Brain microvascular endothelial cell (primary cell): ENCODE results near the gene NCAN.

ENCODE experiments used
- DNase-seq: peaks from one replicate; pipeline ENCODE4 v3.0.0-alpha.2; 2020
- H3K27ac ChIP-seq: fragments of 250-450 bp; sonication (Bioruptor Pico); 2 replicates; pipeline ENCODE4 v1.5.1; 2020; ENCODE audit warnings: mild to moderate bottlenecking, moderate library complexity
- H3K27me3 ChIP-seq: fragments of 250-450 bp; sonication (Bioruptor Pico); replicated peaks from 2 replicates; pipeline ENCODE4 v1.5.1; 2020; ENCODE audit warnings: mild to moderate bottlenecking
- H3K36me3 ChIP-seq: fragments of 250-450 bp; sonication (Bioruptor Pico); replicated peaks from 2 replicates; pipeline ENCODE4 v1.5.1; 2020; ENCODE audit warnings: mild to moderate bottlenecking
- H3K4me3 ChIP-seq: 2 replicates; pipeline ENCODE4 v1.5.1; 2011; ENCODE audit warnings: low read depth, mild to moderate bottlenecking, control low read depth, low read length, moderate library complexity
- in situ Hi-C: cut with HindIII; loops from 2 replicates; pipeline ENCODE4 v1.10.0; 2017; ENCODE audit warnings: low sequenced_read_pairs, low pct_ligation_motif_present
- TF ChIP-seq, protein P1 (sequence below): IDR thresholded peaks from 2 replicates; pipeline ENCODE4 v1.5.1; 2011; ENCODE audit warnings: low read depth, mild to moderate bottlenecking, moderate library complexity, low read length, control low read depth, inconsistent platforms; ENCODE audit errors: missing control alignments

The NCAN gene

DNA sequence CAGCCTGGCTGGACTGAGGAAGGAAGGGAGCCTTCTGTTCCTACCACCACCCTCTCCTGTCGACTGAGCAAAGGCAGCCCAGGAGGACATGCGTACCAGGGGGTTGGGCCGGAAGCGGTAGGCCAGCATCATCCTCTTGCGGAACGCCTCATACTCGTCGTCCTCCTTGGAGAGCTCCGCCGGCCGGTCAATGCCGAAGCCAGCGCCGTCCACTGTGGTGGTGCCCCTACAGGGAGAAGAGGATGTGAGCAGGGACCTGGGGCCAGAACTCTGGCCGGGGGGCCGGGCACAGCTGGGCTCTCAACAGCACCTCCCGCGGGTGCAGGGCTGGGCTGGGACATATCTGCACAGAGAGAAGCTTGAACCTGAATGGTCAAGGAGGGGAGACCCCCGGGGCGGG, 65.1 kb downstream of the NCAN start:
- Histone ChIP-seq H3K27ac (peak overlapping the region; percentile 68), H3K36me3 (peaks cover 26% of the 10 kb centered on the region), H3K27me3 (no peaks in the 10 kb centered on the region), H3K4me3 (no peak overlapping the region)
- no peak for DNase-seq
- TF ChIP-seq, protein P1, sequence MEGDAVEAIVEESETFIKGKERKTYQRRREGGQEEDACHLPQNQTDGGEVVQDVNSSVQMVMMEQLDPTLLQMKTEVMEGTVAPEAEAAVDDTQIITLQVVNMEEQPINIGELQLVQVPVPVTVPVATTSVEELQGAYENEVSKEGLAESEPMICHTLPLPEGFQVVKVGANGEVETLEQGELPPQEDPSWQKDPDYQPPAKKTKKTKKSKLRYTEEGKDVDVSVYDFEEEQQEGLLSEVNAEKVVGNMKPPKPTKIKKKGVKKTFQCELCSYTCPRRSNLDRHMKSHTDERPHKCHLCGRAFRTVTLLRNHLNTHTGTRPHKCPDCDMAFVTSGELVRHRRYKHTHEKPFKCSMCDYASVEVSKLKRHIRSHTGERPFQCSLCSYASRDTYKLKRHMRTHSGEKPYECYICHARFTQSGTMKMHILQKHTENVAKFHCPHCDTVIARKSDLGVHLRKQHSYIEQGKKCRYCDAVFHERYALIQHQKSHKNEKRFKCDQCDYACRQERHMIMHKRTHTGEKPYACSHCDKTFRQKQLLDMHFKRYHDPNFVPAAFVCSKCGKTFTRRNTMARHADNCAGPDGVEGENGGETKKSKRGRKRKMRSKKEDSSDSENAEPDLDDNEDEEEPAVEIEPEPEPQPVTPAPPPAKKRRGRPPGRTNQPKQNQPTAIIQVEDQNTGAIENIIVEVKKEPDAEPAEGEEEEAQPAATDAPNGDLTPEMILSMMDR: no peak
- in situ Hi-C loops: no loop called here

DNA sequence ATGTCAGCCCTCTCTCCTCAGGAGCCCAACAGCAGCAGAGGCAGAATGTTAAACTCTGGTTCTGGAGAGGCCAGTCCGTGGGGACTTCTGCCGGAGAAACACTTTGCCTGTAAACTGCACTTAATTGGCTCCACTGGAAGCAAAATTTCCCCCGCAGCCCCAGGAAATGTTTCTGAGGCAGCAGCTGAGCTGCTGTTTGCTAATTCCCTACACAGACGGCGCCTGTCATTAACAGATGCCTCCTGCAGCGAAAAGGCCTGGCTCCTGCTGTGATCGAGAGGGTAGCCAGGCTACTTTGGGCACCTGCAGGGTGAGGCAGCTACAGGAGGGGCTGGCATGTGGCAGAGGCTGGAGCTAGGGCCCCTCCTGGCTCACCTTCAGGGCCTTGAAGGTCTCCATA, 66.6 kb downstream of the NCAN start:
- in situ Hi-C loops: no loop called here
- no peak overlapping the region for H3K4me3 ChIP-seq
- H3K27ac ChIP-seq: no peak overlapping the region
- no peaks in the 10 kb centered on the region for H3K27me3 ChIP-seq
- DNase-seq: no peak
- TF ChIP-seq, protein P1: no peak
- peaks cover 26% of the 10 kb centered on the region for H3K36me3 ChIP-seq

DNA sequence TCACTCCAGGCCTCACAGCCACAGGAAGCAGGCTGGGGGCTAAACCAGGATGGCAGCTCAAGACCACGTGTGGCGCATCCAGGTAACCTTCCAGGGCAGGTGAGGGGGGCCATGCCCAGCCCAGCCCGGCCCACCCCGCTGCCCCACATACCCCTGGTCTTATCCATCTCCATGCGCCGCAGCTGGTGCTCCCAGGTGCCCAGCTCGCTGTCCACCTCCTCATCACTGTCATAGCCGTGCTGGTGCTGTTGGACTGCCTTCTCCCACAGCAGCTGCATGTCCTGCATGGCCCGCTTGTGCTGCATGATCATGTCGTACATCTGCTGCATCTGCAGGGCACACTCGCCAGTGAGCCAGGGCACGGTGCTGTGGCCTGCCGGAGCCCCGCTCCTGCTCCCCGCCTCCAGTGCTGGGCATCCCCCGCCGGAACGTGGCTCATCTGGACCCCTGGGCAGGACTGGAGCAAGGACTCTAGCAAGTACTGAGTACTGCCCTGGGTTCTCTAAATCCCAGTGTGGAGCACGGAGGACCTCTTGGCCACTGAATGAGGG, 67.4 kb downstream of the NCAN start:
- Histone ChIP-seq H3K4me3 (no peak overlapping the region), H3K27ac (no peak overlapping the region), H3K27me3 (no peaks in the 10 kb centered on the region), H3K36me3 (peaks cover 34% of the 10 kb centered on the region)
- TF ChIP-seq, protein P1: no peak
- no peak for DNase-seq
- in situ Hi-C loops: no loop called here

DNA sequence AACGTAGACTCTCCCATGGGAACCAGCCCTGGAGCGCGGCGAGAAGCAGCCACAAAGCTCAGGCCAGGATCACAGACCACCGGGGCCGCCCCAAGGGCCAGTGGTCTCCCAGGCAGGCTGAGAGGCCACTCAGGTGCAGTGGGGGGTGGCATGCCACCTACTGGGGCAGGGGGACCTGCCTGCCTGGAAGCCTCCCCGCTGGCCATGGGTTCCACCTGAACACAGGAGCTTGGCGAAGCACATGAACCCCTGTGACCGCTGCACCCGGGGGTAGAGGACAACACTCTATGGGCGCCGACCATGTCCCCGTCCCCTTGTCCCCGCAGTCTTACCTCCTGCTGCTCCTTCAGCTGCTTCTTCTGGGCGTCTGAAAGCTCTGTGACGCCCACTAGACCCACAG, 68.1 kb downstream of the NCAN start:
- no peak for DNase-seq
- H3K36me3 ChIP-seq: peaks cover 34% of the 10 kb centered on the region
- in situ Hi-C loops: no loop called here
- H3K4me3 ChIP-seq: no peak overlapping the region
- no peak overlapping the region for H3K27ac ChIP-seq
- TF ChIP-seq, protein P1: no peak
- no peaks in the 10 kb centered on the region for H3K27me3 ChIP-seq

DNA sequence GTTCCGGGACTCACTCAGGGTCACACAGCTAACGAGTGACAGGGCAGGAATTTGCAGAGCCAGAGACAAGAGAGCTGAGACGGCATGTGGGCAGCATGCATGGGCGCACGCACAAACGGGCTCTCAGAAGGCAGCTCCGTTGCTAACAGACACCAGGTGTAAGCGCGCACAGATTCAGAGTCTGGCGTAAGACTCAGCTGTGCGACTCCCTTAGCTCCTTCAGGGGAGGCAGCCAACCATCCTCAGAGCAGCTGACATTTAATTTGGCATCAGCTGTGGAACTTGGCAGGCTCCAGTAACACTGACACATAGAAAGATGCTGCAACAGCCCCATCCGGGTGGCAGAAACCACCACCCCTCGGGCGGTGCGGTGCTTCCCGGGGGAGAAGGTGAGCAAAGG, 68.8 kb downstream of the NCAN start:
- peaks cover 39% of the 10 kb centered on the region for H3K36me3 ChIP-seq
- TF ChIP-seq, protein P1: no peak
- in situ Hi-C loops: no loop called here
- no peak overlapping the region for H3K4me3 ChIP-seq
- no peak for DNase-seq
- no peak overlapping the region for H3K27ac ChIP-seq
- no peaks in the 10 kb centered on the region for H3K27me3 ChIP-seq

DNA sequence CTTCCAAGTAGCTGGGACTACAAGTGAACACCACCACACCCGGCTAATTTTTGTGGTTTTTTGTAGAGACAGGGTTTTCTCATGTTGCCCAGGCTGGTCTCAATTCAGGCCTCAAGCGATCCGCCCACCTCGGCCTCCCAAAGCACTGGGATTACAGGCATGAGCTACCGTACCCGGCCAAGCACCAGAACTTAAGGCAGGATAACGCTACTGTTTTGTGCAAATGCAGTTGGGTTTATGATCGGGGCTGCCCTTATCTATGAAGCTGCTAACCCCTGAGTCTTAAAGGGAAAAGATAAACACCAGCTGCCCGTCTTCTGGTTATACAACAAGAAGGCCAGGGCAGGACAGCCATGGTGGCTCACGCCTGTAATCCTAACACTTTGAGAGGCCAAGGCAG, 73.9 kb downstream of the NCAN start:
- TF ChIP-seq, protein P1: no peak

More for the DNA sequence above, 73.9 kb downstream of the NCAN start:
- in situ Hi-C loops: no loop called here
- Histone ChIP-seq H3K27ac (no peak overlapping the region), H3K27me3 (no peaks in the 10 kb centered on the region), H3K36me3 (peaks cover 35% of the 10 kb centered on the region), H3K4me3 (no peak overlapping the region)
- no peak for DNase-seq
